ENCODE data around the gene AMIGO1.

GRCh38 chr1:109483672-109484518 lies 25.6 kb downstream of the AMIGO1 start, which contains the start of gene ATXN7L2:
- TF ChIP-seq CTCF (IDR thresholded peaks at IDR 0.05; ENCODE audit: insufficient read depth, low read length, poor library complexity, severe bottlenecking) (no peak), EZH2phosphoT487 (conservative IDR thresholded peaks at IDR 0.05; ENCODE audit: low read length) (no peak)
